ENCODE results near the gene PRKG1. TPM values are rescaled to one million over a fixed set of nuclear protein-coding genes. Genes with fewer than 3 reads are reported as not detected.

PRKG1 gene
- total RNA-seq, 1 experiment from 2014 or later = 10.4 TPM

- no peak overlapping the region for H3K27ac Mint-ChIP-seq
Observed at GRCh38 chr10:51318399-51319172, 244.3 kb downstream of the PRKG1 start.

More at GRCh38 chr10:51318399-51319172, 244.3 kb downstream of the PRKG1 start:
- H3K4me2 ChIP-seq (ENCODE audit: insufficient read depth, insufficient read length, low read length) = no peak overlapping the region
- no peak overlapping the region for H3T11ph ChIP-seq (ENCODE audit: low read length)
- H3K27ac ChIP-seq (ENCODE audit: insufficient read length, low read depth, low read length) = no peak overlapping the region
- no peak overlapping the region for H4K91ac ChIP-seq (ENCODE audit: insufficient read length, low read depth, low read length)
- Mint-ChIP-seq H3K4me3 (no peak overlapping the region), H3K9me3 (no peaks in the 10 kb centered on the region), H3K27me3 (ENCODE audit: low read depth) (no peaks in the 10 kb centered on the region), H3K36me3 (ENCODE audit: insufficient read depth in 1 of 3, low read depth in 3 of 3) (no peaks in the 10 kb centered on the region; a peak in 1 of 7 replicates), H3K4me1 (no peaks in the 10 kb centered on the region; a peak in 1 of 4 replicates)
- no peak overlapping the region for H3K18ac ChIP-seq (ENCODE audit: insufficient read length, low read depth, low read length)
- no CpG with 5 or more reads among the region's 2 CpGs for WGBS (ENCODE audit: extremely low coverage, insufficient read length, low lambda C conversion rate)
- H2BK15ac ChIP-seq (ENCODE audit: low read depth, low read length) = no peak overlapping the region
- H3K9me3 ChIP-seq (ENCODE audit: control insufficient read depth, low read depth, low read length) = no peaks in the 10 kb centered on the region
- H3K79me2 ChIP-seq (ENCODE audit: insufficient read depth, low read length) = no peaks in the 10 kb centered on the region
- no peaks in the 10 kb centered on the region for H4K20me1 ChIP-seq (ENCODE audit: control insufficient read depth, insufficient read depth, insufficient read length)
- H3K14ac ChIP-seq (ENCODE audit: insufficient read depth, low read length) = no peak overlapping the region
- H3K4me1 ChIP-seq (ENCODE audit: insufficient read depth, low read length) = no peaks in the 10 kb centered on the region
- H4K8ac ChIP-seq (replicated peaks; ENCODE audit: insufficient read length, low read depth, low read length) = no peak overlapping the region
- DNase-seq = no peak
- no peak overlapping the region for H2AK5ac ChIP-seq (ENCODE audit: insufficient read length, low read length)
- H4K5ac ChIP-seq (ENCODE audit: insufficient read length, low read depth, low read length) = no peak overlapping the region
- TF ChIP-seq CTCF (conservative IDR thresholded peaks at IDR 0.05) = no peak
- no peaks in the 10 kb centered on the region for H3K23me2 ChIP-seq (ENCODE audit: insufficient read length, low read depth, low read length, poor library complexity, severe bottlenecking)
- no peak overlapping the region for H3K9ac ChIP-seq (ENCODE audit: extremely low read depth, insufficient read length, low read length)
- H3K79me1 ChIP-seq (ENCODE audit: insufficient read depth, low read depth, low read length, poor library complexity, severe bottlenecking) = no peaks in the 10 kb centered on the region
- H2BK120ac ChIP-seq (ENCODE audit: low read depth, low read length, poor library complexity, severe bottlenecking) = no peak overlapping the region
- no peaks in the 10 kb centered on the region for H3K27me3 ChIP-seq (ENCODE audit: insufficient read depth, low read length)
- H2BK12ac ChIP-seq (ENCODE audit: insufficient read length, low read depth, low read length) = no peak overlapping the region
- no peak overlapping the region for H3K23ac ChIP-seq (ENCODE audit: insufficient read length, low read depth, low read length)
- no peak overlapping the region for H2BK5ac ChIP-seq (ENCODE audit: insufficient read length, low read length)
- no peak overlapping the region for H3K56ac ChIP-seq (ENCODE audit: insufficient read length, low read depth, low read length)
- H3K4ac ChIP-seq (ENCODE audit: low read depth, low read length) = no peak overlapping the region
- H2BK20ac ChIP-seq (ENCODE audit: low read depth, low read length, poor library complexity, severe bottlenecking) = no peak overlapping the region
- no peak overlapping the region for H2AFZ ChIP-seq (ENCODE audit: low read length)

Data from H9 (cell line).